OCI-LY3 (cell line): Measurements from ENCODE around the gene CHI3L2.

Experiments used
- H2AFZ ChIP-seq: fragments of 200-600, 300-600 bp; shearing (Covaris generic); 2 replicates; pipeline ENCODE4 v1.6.0; 2014; ENCODE audit warnings: antibody characterized with exemption, low read depth, low read length
- H3K27ac ChIP-seq: fragments of 200-600, 300-600 bp; sonication (generic); 2 replicates; pipeline ENCODE4 v1.5.1; 2014; ENCODE audit warnings: mild to moderate bottlenecking, low read length, moderate library complexity, mixed read lengths
- H3K27me3 ChIP-seq: fragments of 200-600, 300-600 bp; sonication (generic); 2 replicates; pipeline ENCODE4 v1.6.1; 2014; ENCODE audit warnings: low read depth, low read length, mixed read lengths
- H3K36me3 ChIP-seq: fragments of 200-600, 300-600 bp; sonication (generic); replicated peaks from 2 replicates; pipeline ENCODE3; 2014; ENCODE audit warnings: low read depth, low read length, mixed read lengths
- H3K4me1 ChIP-seq: fragments of 300-600, 200-600 bp; sonication (generic); 2 replicates; pipeline ENCODE4 v1.6.1; 2014; ENCODE audit warnings: low read length, mixed read lengths
- H3K4me2 ChIP-seq: fragments of 200-600, 300-600 bp; sonication (generic); 2 replicates; pipeline ENCODE4 v1.6.1; 2014; ENCODE audit warnings: low read length, mixed read lengths
- H3K4me3 ChIP-seq: fragments of 300-600, 200-600 bp; sonication (generic); 2 replicates; pipeline ENCODE4 v1.5.1; 2014; ENCODE audit warnings: antibody characterized with exemption, mild to moderate bottlenecking, low read length, moderate library complexity
- H3K79me2 ChIP-seq: fragments of 300-600, 200-600 bp; shearing (Covaris generic); 2 replicates; pipeline ENCODE4 v1.6.1; 2014; ENCODE audit warnings: mild to moderate bottlenecking, low read length, mixed read lengths
- H3K9ac ChIP-seq: fragments of 300-600, 200-600 bp; shearing (Covaris generic); 2 replicates; pipeline ENCODE4 v1.6.0; 2014; ENCODE audit warnings: mild to moderate bottlenecking, low read length, moderate library complexity
- H3K9me3 ChIP-seq: fragments of 200-600, 300-600 bp; shearing (Covaris generic); 2 replicates; pipeline ENCODE4 v1.6.1; 2014; ENCODE audit warnings: low read length, mixed read lengths; ENCODE audit not compliant: insufficient read depth
- H4K20me1 ChIP-seq: fragments of 200-600, 300-600 bp; sonication (generic); 2 replicates; pipeline ENCODE4 v1.6.1; 2016; ENCODE audit warnings: low read length, mixed read lengths; ENCODE audit not compliant: insufficient read depth
- EZH2phosphoT487 ChIP-seq: fragments of 200-600 bp; shearing (Covaris generic); IDR thresholded peaks from 2 replicates; pipeline ENCODE4 v1.6.1; 2018; ENCODE audit warnings: antibody characterized with exemption, mixed run types, low read depth
- TF ChIP-seq, protein P1 (sequence below): fragments of 200-600, 300-600 bp; sonication (generic); IDR thresholded peaks from 2 replicates; pipeline ENCODE4 v1.5.1; 2014; ENCODE audit warnings: antibody characterized with exemption, low read length, low read depth

Gene CHI3L2

DNA sequence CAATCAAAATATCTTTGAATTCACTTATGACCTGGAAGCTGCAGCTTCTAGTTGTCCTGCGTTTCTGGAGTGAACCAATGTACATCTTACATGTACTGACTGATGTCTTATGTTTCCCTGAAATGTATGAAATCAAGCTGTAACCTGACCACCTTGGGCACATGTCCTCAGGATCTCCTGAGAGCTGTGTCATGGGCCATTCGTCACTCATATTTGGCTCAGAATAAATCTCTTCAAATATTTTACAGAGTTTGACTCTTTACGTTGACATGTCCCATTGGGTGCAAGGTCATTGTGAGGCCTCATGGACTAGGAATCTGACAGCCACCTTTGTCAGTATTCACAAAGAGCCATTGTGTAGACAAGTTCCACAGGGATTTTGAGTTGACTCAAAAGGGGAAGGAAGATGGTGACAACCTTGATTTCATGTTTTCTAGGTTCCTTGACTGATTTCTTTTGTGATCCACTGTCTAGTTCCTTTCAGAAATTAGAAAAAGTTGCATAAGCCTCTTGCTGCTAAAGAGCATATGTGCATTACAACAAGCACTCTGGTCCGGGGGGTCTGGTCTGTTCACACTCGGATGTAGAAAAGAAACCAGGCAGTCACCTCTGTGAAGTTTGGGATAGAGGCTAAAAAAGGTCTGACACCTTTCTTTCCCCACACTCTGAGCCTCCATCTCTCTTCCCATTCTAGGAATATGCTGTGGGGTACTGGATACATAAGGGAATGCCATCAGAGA, 10.7 kb downstream of the CHI3L2 start:
- H2AFZ ChIP-seq: no peak overlapping the region
- TF ChIP-seq EZH2phosphoT487: no peak
- TF ChIP-seq, protein P1, sequence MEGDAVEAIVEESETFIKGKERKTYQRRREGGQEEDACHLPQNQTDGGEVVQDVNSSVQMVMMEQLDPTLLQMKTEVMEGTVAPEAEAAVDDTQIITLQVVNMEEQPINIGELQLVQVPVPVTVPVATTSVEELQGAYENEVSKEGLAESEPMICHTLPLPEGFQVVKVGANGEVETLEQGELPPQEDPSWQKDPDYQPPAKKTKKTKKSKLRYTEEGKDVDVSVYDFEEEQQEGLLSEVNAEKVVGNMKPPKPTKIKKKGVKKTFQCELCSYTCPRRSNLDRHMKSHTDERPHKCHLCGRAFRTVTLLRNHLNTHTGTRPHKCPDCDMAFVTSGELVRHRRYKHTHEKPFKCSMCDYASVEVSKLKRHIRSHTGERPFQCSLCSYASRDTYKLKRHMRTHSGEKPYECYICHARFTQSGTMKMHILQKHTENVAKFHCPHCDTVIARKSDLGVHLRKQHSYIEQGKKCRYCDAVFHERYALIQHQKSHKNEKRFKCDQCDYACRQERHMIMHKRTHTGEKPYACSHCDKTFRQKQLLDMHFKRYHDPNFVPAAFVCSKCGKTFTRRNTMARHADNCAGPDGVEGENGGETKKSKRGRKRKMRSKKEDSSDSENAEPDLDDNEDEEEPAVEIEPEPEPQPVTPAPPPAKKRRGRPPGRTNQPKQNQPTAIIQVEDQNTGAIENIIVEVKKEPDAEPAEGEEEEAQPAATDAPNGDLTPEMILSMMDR: no peak
- H3K9ac ChIP-seq: no peak overlapping the region
- H3K36me3 ChIP-seq: no peaks in the 10 kb centered on the region
- no peaks in the 10 kb centered on the region for H3K79me2 ChIP-seq
- no peak overlapping the region for H3K4me2 ChIP-seq
- H4K20me1 ChIP-seq: no peaks in the 10 kb centered on the region
- H3K27me3 ChIP-seq: no peaks in the 10 kb centered on the region
- H3K4me3 ChIP-seq: no peak overlapping the region
- no peak overlapping the region for H3K27ac ChIP-seq
- no peaks in the 10 kb centered on the region for H3K9me3 ChIP-seq
- H3K4me1 ChIP-seq: no peaks in the 10 kb centered on the region

DNA sequence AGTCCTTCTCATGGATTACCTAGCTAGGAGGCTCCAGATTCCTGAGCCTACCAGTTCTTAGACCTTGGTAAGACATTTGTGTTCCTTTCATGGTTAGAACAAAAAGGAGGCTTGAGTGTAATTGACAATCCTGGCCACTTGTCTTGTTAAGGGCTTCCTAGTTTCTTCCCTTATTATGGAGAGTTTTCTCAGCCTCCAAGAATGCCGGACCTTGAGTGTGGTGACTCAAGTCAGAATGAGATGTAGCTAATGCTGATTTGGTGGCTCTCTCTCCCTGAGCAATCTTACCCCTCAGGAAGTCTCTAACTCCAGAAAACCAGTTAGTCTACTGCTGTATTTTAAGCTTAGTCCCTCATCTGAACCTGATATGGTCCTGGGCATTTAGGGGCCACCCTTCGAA, 14.3 kb downstream of the CHI3L2 start:
- no peak overlapping the region for H2AFZ ChIP-seq
- no peak overlapping the region for H3K9ac ChIP-seq
- H3K4me2 ChIP-seq: no peak overlapping the region
- H3K27ac ChIP-seq: no peak overlapping the region
- H3K4me3 ChIP-seq: no peak overlapping the region
- no peaks in the 10 kb centered on the region for H3K27me3 ChIP-seq
- H3K79me2 ChIP-seq: no peaks in the 10 kb centered on the region
- H4K20me1 ChIP-seq: no peaks in the 10 kb centered on the region
- no peaks in the 10 kb centered on the region for H3K4me1 ChIP-seq
- no peak for TF ChIP-seq EZH2phosphoT487
- TF ChIP-seq, protein P1: no peak
- H3K36me3 ChIP-seq: no peaks in the 10 kb centered on the region
- H3K9me3 ChIP-seq: no peaks in the 10 kb centered on the region

DNA sequence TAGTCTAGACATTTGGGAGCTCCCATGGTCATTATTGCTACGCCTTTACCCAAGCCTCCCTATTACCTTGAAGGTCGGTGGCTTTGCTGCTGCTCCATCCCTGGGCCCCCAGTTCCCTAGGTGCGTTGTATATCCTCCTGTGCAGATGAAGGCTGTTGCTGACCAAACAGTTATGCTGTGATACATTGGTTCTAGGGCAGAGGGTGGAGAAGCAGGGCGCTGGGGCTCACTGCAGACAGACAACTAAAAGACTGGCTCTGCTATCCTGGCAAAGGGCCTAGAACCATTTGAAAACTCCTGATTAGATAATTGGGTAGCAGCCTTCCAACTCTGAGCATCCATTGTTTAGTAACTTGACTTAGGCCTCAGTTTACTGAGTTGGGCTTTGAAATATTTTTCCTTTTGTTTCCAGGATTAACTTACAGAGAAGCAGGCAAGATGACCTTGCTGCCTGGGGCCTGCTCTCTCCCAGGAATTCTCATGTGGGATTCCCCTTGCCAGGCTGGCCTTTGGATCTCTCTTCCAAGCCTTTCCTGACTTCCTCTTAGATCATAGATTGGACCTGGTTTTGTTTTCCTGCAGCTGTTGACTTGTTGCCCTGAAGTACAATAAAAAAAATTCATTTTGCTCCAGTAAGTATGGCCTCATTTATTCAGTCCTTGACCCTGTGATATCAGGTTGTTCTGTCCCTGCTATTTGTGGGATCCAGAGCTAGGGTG, 15.5 kb downstream of the CHI3L2 start:
- H3K27me3 ChIP-seq: no peaks in the 10 kb centered on the region
- H3K36me3 ChIP-seq: no peaks in the 10 kb centered on the region
- TF ChIP-seq EZH2phosphoT487: no peak
- TF ChIP-seq, protein P1: no peak

DNA sequence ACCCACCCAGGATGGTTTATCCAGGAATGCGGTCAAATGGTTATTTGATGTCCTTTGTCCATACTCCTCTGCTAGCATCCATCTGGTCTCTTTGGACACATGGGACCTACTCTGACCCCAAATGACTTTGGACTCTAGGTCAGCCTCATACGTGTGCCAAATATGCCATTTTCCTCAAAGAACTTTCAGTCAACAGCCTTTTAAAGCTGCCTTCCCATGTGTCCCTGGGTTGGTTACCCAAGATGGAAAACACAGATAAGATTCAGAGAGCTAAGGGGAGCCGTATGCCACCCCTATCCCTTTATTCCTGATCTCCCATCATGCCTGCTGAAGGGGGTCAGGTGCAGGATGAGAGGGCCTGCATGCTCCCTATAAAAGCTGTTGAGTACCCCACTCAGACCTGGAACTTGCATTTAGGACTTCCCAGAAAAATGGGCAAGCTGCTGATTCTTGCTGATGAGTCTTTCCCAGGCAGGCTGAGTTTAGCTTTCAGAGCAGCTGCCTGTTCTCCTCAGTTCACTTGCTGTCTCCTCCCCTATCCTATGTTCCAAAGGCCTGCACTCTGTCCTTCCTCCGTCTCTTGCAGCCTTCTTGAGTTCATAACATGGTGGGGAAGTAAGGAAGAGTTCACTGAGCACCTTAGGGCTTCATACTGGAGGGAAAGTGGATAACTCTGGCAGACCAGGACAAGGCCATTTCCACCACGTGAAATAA, 19.8 kb downstream of the CHI3L2 start:
- TF ChIP-seq, protein P1: no peak
- TF ChIP-seq EZH2phosphoT487: no peak
- H3K4me3 ChIP-seq: no peak overlapping the region
- no peak overlapping the region for H3K27ac ChIP-seq
- H3K27me3 ChIP-seq: 0 out of 2 replicates have a peak, but pooled peaks cover 3% of the 10 kb centered on the region
- no peaks in the 10 kb centered on the region for H3K36me3 ChIP-seq
- no peak overlapping the region for H2AFZ ChIP-seq
- no peak overlapping the region for H3K4me2 ChIP-seq
- no peaks in the 10 kb centered on the region for H3K4me1 ChIP-seq
- no peaks in the 10 kb centered on the region for H3K79me2 ChIP-seq
- no peak overlapping the region for H3K9ac ChIP-seq
- no peaks in the 10 kb centered on the region for H4K20me1 ChIP-seq
- no peaks in the 10 kb centered on the region for H3K9me3 ChIP-seq

More for the DNA sequence above, 15.5 kb downstream of the CHI3L2 start:
- no peak overlapping the region for H2AFZ ChIP-seq
- no peak overlapping the region for H3K4me2 ChIP-seq
- H3K4me3 ChIP-seq: no peak overlapping the region
- no peak overlapping the region for H3K27ac ChIP-seq
- H3K9me3 ChIP-seq: no peaks in the 10 kb centered on the region
- H3K9ac ChIP-seq: no peak overlapping the region
- H3K4me1 ChIP-seq: no peaks in the 10 kb centered on the region
- no peaks in the 10 kb centered on the region for H3K79me2 ChIP-seq
- no peaks in the 10 kb centered on the region for H4K20me1 ChIP-seq
